Amniotic epithelial cell (primary cell): Measurements from ENCODE around the gene NPTX2.

Experiments used
- DNase-seq: peaks from one replicate; pipeline ENCODE4 v3.0.0-alpha.2; 2010; ENCODE audit warnings: low read depth

Gene NPTX2

GRCh38 chr7:98655611-98656010 lies 38.5 kb downstream of the NPTX2 start:
- no peak for DNase-seq

DNA sequence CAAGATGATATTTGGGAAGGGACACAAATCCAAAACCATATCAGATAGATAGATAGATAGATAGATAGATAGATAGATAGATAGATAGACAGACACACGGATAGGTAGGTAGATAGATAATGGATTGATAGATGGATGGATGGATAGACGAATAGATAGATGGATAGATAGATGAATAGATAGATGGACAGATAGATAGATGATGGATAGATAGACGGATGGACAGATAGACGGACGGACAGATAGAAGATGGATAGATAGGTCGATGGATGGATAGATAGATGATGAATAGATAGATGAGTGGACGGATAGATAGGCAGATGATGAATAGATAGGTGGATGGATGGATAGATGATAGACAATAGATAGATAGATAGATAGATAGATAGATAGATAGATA lies 39.8 kb downstream of the NPTX2 start:
- no peak for DNase-seq

- DNase-seq: no peak
Measured at GRCh38 chr7:98657736-98658135, 40.7 kb downstream of the NPTX2 start.

- DNase-seq: no peak
Measured at GRCh38 chr7:98659756-98660155, 42.7 kb downstream of the NPTX2 start.

GRCh38 chr7:98661607-98662006 lies 44.5 kb downstream of the NPTX2 start:
- no peak for DNase-seq

DNA sequence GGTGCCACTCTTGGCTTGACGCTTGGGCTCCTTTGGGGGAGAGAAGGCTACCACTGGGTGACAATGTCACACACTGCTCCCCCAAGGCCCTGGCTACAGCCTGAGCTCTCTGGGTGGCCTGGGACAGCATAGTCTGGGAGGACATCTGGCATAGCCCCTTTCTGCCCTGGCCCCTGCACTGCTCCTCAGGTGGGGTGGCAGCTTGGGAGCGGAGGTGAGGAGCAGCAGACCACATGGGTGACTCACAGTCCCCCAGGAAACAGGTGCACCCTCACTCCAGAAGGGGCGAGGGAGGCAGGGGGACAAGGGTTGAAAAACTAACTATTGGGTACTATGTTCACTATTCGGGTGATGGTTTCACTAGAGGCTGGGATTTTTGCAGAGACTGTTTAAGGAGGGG lies 45.2 kb downstream of the NPTX2 start:
- no peak for DNase-seq

- no peak for DNase-seq
Measured at GRCh38 chr7:98664882-98665281, 47.8 kb downstream of the NPTX2 start.

- no peak for DNase-seq
Measured at GRCh38 chr7:98668255-98668654, 51.2 kb downstream of the NPTX2 start.

GRCh38 chr7:98669329-98670000 lies 52.4 kb downstream of the NPTX2 start:
- DNase-seq: no peak

DNA sequence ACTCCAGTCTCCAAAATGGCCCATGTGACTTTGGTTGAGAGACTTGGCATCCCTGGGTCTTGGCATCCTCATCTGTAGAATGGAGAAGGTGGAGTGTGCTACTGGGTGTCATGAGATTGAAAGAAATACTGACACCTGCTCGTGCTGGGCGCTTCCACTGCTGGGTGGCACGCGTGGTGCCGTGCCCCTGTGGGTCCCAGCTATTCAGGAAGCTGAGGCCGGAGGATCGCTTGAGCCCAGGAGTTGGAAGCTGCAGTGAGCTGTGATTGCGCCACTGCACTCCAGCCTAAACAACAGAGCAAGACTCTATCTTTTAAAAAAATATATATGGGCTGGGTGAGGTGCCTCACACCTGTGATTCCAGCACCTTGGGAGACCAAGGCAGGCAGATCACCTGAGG lies 53.1 kb downstream of the NPTX2 start:
- no peak for DNase-seq

DNA sequence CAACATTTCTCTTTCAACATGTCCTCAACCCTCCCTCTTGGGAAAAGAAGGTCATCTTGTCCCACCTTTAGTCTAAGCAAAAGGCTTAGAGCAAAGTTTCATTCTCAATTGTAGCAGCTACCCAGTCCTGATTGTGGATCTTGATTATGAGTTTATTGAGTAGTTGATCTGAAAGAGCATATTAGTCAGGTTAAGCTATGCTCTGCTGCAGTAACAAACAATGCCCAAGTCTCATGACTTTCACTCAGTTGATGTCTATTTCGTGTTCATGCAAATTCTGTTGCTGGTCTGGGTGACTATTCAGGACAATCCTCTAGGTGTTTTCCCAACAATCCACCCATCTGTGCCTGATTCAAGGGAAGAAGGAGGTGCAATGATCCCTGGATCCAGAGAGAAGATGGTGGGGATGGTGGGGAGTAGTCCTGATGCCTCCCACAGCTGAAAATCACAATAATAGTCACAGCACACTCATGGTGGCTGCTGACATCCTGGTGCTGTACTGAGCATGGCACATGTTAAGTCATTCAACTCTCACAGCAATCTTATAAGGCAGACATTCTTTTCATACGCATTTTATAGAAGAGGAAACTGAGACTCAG lies 54.7 kb downstream of the NPTX2 start:
- DNase-seq: no peak

GRCh38 chr7:98674461-98674860 lies 57.4 kb downstream of the NPTX2 start:
- DNase-seq: no peak

GRCh38 chr7:98674881-98675280 lies 57.8 kb downstream of the NPTX2 start:
- DNase-seq: no peak

- no peak for DNase-seq
Measured at GRCh38 chr7:98678215-98678614, 61.1 kb downstream of the NPTX2 start.
